SK-N-SH treated with all-trans-retinoic acid at 6 μM for 48 hours (cell line): Measurements from ENCODE around the gene OXLD1.

Experiments
- TCF4 ChIP-seq: fragments of 250-450 bp; sonication (Bioruptor Pico); IDR thresholded peaks from 2 replicates; pipeline ENCODE4 v1.8.0; 2021; ENCODE audit warnings: mild to moderate bottlenecking, moderate library complexity, borderline replicate concordance
- ZNF565 ChIP-seq: fragments of 450-650 bp; formaldehyde crosslinking; conservative IDR thresholded peaks from 2 replicates; pipeline ENCODE4 v1.5.0; 2020; ENCODE audit warnings: low read depth, mild to moderate bottlenecking, moderate library complexity
- TF ChIP-seq, protein P1 (sequence below): fragments of 250-450 bp; sonication (Bioruptor Pico); IDR thresholded peaks from 2 replicates; pipeline ENCODE4 v1.5.1; 2021; ENCODE audit warnings: mild to moderate bottlenecking, moderate library complexity

GRCh38 chr17:81713556-81714411 lies 47.4 kb upstream of the OXLD1 start:
- TF ChIP-seq ZNF565 (no peak), TCF4 (CRISPR knock-in tag) (no peak)
- TF ChIP-seq, protein P1, sequence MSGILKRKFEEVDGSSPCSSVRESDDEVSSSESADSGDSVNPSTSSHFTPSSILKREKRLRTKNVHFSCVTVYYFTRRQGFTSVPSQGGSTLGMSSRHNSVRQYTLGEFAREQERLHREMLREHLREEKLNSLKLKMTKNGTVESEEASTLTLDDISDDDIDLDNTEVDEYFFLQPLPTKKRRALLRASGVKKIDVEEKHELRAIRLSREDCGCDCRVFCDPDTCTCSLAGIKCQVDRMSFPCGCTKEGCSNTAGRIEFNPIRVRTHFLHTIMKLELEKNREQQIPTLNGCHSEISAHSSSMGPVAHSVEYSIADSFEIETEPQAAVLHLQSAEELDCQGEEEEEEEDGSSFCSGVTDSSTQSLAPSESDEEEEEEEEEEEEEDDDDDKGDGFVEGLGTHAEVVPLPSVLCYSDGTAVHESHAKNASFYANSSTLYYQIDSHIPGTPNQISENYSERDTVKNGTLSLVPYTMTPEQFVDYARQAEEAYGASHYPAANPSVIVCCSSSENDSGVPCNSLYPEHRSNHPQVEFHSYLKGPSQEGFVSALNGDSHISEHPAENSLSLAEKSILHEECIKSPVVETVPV = no peak
